Endodermal cell (in vitro differentiated cells): ENCODE results near the gene ACO1. TPM values are rescaled to one million over a fixed set of nuclear protein-coding genes. Genes with fewer than 3 reads are reported as not detected.

ENCODE experiments used
- DNase-seq: peaks from one replicate; pipeline ENCODE4 v3.0.0-alpha.2; 2017
- H3K27ac ChIP-seq: 2 replicates; pipeline ENCODE4 v1.5.1; 2013; ENCODE audit warnings: mild to moderate bottlenecking, low read depth, low read length, moderate library complexity
- H3K27me3 ChIP-seq: 2 replicates; pipeline ENCODE4 v1.6.1; 2013; ENCODE audit warnings: mild to moderate bottlenecking, low read length, moderate library complexity; ENCODE audit not compliant: insufficient read depth, control insufficient read depth, poor library complexity, severe bottlenecking
- H3K36me3 ChIP-seq: 2 replicates; pipeline ENCODE4 v1.7.0; 2013; ENCODE audit warnings: mild to moderate bottlenecking, low read length, moderate library complexity; ENCODE audit not compliant: control insufficient read depth, insufficient read depth
- H3K4me1 ChIP-seq: one replicate; pipeline ENCODE4 v1.7.0; 2013; ENCODE audit warnings: low read length; ENCODE audit not compliant: control insufficient read depth, insufficient read depth
- H3K4me3 ChIP-seq: 2 replicates; pipeline ENCODE4 v1.5.1; 2013; ENCODE audit warnings: mild to moderate bottlenecking, low read length, moderate library complexity
- H3K9ac ChIP-seq: 2 replicates; pipeline ENCODE4 v1.6.1; 2013; ENCODE audit warnings: mild to moderate bottlenecking, low read length, moderate library complexity; ENCODE audit not compliant: poor library complexity, severe bottlenecking; ENCODE audit errors: extremely low read depth
- H3K9me3 ChIP-seq: 2 replicates; pipeline ENCODE4 v1.6.1; 2013; ENCODE audit warnings: mild to moderate bottlenecking, low read length, moderate library complexity; ENCODE audit not compliant: control insufficient read depth
- H3K27ac Mint-ChIP-seq: 2 replicates; pipeline ENCODE4 v1.8.0; 2020; ENCODE audit warnings: mixed read lengths
- H3K27me3 Mint-ChIP-seq: 2 replicates; pipeline ENCODE4 v1.8.0; 2021; ENCODE audit warnings: mild to moderate bottlenecking, mixed read lengths; ENCODE audit not compliant: insufficient read depth
- H3K36me3 Mint-ChIP-seq: 2 replicates; pipeline ENCODE4 v1.8.0; 2020; ENCODE audit warnings: low read depth, mixed read lengths
- H3K4me1 Mint-ChIP-seq: 2 replicates; pipeline ENCODE4 v1.8.0; 2020; ENCODE audit warnings: mixed read lengths
- H3K4me3 Mint-ChIP-seq: 2 replicates; pipeline ENCODE4 v1.8.0; 2020; ENCODE audit warnings: mild to moderate bottlenecking, moderate library complexity, mixed read lengths
- H3K9me3 Mint-ChIP-seq: 2 replicates; pipeline ENCODE4 v1.8.0; 2020; ENCODE audit warnings: mild to moderate bottlenecking, mixed read lengths
- WGBS, 2 experiments: methylation state at CpG; one replicate each; pipeline versions ENCODE4 v1.1.5 to v1.1.7; 2013; ENCODE audit warnings: missing lambda C conversion rate in 2 of 2, mixed read lengths in 1 of 2; ENCODE audit not compliant: insufficient coverage in 1 of 2, insufficient read length in 1 of 2; 5-methylcytosine and 5-hydroxymethylcytosine counted together
- total RNA-seq, 2 donors: library from RNA; stranded (reverse); fragmentation: NEBNext Ultra II Directional in 1 of 2; extraction: Animal tissue kit (Norgen Biotek cat#: 25700) in 1 of 2; gene quantifications; 2 replicates in 1 of 2; 3 replicates in 1 of 2; pipeline ENCODE4 v1.2.1, GENCODE V29; 2021
- TF ChIP-seq, protein P1 (sequence below): fragments of 200-600 bp; sonication (generic); conservative IDR thresholded peaks from 2 replicates; pipeline ENCODE4 v1.5.0; 2021; ENCODE audit warnings: antibody characterized with exemption, mild to moderate bottlenecking

The ACO1 gene
- total RNA-seq, 2 donors from 2014 or later: 33.6 to 52.8 TPM

DNA sequence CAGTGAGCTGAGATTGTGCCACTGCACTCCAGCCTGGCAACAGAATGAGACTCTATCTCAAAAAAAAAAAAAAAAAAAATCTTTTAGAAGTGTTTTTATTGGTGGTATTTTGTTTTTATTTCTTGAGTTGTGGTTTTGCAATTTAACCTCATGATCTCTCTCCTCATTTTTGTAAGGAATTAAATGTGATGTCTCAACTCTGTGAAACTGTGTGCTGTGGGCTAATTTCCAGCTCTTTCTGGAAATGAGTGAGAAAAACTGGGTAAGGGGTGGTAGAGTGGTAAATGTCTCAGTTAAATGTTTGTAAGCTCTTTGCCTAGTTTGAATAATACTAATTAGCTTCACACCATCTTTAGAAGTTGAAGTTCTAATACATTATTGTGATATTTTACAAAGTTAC lies 29.0 kb downstream of the ACO1 start:
- H3K27me3 ChIP-seq: no peaks in the 10 kb centered on the region
- DNase-seq: no peak
- Mint-ChIP-seq H3K4me1 (no peaks in the 10 kb centered on the region), H3K27me3 (no peaks in the 10 kb centered on the region), H3K36me3 (peaks cover 35% of the 10 kb centered on the region), H3K9me3 (no peaks in the 10 kb centered on the region), H3K27ac (no peak overlapping the region), H3K4me3 (no peak overlapping the region)
- TF ChIP-seq, protein P1, sequence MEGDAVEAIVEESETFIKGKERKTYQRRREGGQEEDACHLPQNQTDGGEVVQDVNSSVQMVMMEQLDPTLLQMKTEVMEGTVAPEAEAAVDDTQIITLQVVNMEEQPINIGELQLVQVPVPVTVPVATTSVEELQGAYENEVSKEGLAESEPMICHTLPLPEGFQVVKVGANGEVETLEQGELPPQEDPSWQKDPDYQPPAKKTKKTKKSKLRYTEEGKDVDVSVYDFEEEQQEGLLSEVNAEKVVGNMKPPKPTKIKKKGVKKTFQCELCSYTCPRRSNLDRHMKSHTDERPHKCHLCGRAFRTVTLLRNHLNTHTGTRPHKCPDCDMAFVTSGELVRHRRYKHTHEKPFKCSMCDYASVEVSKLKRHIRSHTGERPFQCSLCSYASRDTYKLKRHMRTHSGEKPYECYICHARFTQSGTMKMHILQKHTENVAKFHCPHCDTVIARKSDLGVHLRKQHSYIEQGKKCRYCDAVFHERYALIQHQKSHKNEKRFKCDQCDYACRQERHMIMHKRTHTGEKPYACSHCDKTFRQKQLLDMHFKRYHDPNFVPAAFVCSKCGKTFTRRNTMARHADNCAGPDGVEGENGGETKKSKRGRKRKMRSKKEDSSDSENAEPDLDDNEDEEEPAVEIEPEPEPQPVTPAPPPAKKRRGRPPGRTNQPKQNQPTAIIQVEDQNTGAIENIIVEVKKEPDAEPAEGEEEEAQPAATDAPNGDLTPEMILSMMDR: no peak
- no peaks in the 10 kb centered on the region for H3K9me3 ChIP-seq
- H3K4me3 ChIP-seq: no peak overlapping the region
- H3K36me3 ChIP-seq: peaks cover 51% of the 10 kb centered on the region
- H3K9ac ChIP-seq: no peak overlapping the region
- H3K27ac ChIP-seq: no peak overlapping the region
- H3K4me1 ChIP-seq: no peaks in the 10 kb centered on the region

DNA sequence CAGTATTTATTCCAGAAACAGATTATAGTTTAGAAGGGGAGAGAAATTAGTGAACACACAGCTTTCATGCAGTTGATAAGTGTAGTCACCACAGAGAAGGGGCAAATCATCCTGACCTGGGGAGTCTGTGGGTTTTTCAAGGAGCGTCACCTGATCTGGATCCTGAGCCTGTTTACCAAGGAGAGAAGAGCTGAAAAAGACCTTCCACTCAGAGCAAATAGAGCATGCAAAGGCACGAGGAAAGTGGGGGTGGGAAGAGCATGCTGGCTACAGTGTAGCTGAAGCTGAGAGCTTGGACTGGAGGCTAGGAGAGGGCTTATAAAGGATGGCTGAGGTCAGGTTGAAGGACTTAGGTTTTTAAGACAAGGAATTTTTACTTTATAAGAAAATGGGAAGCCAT lies 30.4 kb downstream of the ACO1 start:
- TF ChIP-seq, protein P1: no peak
- 75 to 89% methylated on average over 2 of the region's 2 CpGs for WGBS, 2 experiments
- DNase-seq: no peak
- Mint-ChIP-seq H3K9me3 (no peaks in the 10 kb centered on the region), H3K27me3 (no peaks in the 10 kb centered on the region), H3K36me3 (peaks cover 31% of the 10 kb centered on the region), H3K4me1 (no peaks in the 10 kb centered on the region), H3K4me3 (no peak overlapping the region), H3K27ac (no peak overlapping the region)
- Histone ChIP-seq H3K9me3 (no peaks in the 10 kb centered on the region), H3K27me3 (no peaks in the 10 kb centered on the region), H3K4me1 (no peaks in the 10 kb centered on the region), H3K4me3 (no peak overlapping the region), H3K36me3 (peaks cover 52% of the 10 kb centered on the region), H3K9ac (no peak overlapping the region), H3K27ac (no peak overlapping the region)

DNA sequence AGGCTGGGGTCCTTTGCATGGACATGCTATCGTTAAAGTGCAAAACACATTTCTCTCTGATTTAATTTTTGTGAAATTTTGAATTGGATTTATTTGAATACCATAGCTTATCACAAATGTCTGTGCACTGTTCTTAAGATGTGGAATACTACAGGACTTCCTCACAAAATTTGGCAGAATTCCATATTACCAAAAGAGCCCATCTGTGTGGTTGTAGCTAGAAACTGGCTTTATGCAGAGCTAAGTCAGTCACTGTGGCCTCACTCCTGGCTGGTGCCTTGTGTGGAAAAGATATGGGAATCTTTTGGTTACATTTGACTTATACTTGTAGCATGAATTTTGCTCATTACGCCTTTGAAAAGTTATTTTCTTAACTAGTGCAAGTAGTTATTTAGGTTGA lies 35.5 kb downstream of the ACO1 start:
- H3K9me3 ChIP-seq: no peaks in the 10 kb centered on the region
- TF ChIP-seq, protein P1: no peak
- H3K27me3 ChIP-seq: no peaks in the 10 kb centered on the region
- no peaks in the 10 kb centered on the region for H3K4me1 Mint-ChIP-seq
- no peak for DNase-seq
- peaks cover 50% of the 10 kb centered on the region for H3K36me3 ChIP-seq
- 94% methylated on average over 2 of the region's 2 CpGs; no CpG with 5 or more reads in 1 of the 2 experiments for WGBS, 2 experiments
- H3K4me3 ChIP-seq: no peak overlapping the region
- no peak overlapping the region for H3K9ac ChIP-seq
- peaks cover 49% of the 10 kb centered on the region for H3K36me3 Mint-ChIP-seq
- H3K9me3 Mint-ChIP-seq: no peaks in the 10 kb centered on the region
- H3K4me3 Mint-ChIP-seq: no peak overlapping the region
- H3K27ac ChIP-seq: no peak overlapping the region
- H3K27me3 Mint-ChIP-seq: no peaks in the 10 kb centered on the region
- H3K4me1 ChIP-seq: no peaks in the 10 kb centered on the region
- no peak overlapping the region for H3K27ac Mint-ChIP-seq
